Astrocyte (in vitro differentiated cells and primary cell): ENCODE data around the gene EML1.

Experiments used
- EZH2 ChIP-seq: IDR thresholded peaks from 2 replicates; pipeline ENCODE4 v1.6.1; 2012; ENCODE audit warnings: mild to moderate bottlenecking, low read length, inconsistent platforms; ENCODE audit not compliant: insufficient read depth
- TF ChIP-seq, protein P1 (sequence below): IDR thresholded peaks from 2 replicates; pipeline ENCODE4 v1.5.1; 2011; ENCODE audit warnings: low read depth, mild to moderate bottlenecking, inconsistent platforms, low read length, moderate library complexity; ENCODE audit not compliant: insufficient read depth

DNA sequence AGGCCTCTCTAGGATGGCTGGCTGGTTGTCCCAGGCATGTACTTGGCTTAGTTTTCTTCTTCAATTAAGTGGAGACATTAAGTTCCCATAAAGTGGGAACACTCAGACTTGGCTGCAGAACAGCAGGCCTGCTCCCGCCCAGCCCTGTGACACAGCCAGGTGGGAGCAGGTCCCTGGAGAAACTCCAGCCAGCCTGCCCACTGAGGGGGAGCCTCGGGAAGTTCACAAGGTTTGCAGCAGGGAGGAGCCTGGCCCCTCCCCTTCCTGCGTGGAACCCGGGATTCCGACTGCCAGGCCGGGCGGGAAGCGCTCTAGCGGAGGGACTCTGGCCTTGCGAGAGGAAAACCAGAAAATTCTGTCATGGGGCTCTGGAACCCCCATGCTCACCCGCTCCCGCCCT lies 173.7 kb downstream of the EML1 start:
- TF ChIP-seq, protein P1, sequence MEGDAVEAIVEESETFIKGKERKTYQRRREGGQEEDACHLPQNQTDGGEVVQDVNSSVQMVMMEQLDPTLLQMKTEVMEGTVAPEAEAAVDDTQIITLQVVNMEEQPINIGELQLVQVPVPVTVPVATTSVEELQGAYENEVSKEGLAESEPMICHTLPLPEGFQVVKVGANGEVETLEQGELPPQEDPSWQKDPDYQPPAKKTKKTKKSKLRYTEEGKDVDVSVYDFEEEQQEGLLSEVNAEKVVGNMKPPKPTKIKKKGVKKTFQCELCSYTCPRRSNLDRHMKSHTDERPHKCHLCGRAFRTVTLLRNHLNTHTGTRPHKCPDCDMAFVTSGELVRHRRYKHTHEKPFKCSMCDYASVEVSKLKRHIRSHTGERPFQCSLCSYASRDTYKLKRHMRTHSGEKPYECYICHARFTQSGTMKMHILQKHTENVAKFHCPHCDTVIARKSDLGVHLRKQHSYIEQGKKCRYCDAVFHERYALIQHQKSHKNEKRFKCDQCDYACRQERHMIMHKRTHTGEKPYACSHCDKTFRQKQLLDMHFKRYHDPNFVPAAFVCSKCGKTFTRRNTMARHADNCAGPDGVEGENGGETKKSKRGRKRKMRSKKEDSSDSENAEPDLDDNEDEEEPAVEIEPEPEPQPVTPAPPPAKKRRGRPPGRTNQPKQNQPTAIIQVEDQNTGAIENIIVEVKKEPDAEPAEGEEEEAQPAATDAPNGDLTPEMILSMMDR, result no peak
- TF ChIP-seq EZH2, result no peak
